Rectal smooth muscle tissue (tissue), 1 donor: Measurements from ENCODE around the gene OCRL.

ENCODE experiments used
- H3K27ac ChIP-seq: one replicate; pipeline ENCODE4 v1.7.0; 2013; ENCODE audit warnings: low read depth, low read length, inconsistent platforms
- H3K27me3 ChIP-seq: one replicate; pipeline ENCODE4 v1.7.0; 2013; ENCODE audit warnings: low read length; ENCODE audit not compliant: control insufficient read depth, insufficient read depth
- H3K36me3 ChIP-seq: one replicate; pipeline ENCODE4 v1.7.0; 2013; ENCODE audit warnings: low read length; ENCODE audit not compliant: control insufficient read depth, insufficient read depth
- H3K4me1 ChIP-seq: one replicate; pipeline ENCODE4 v1.7.0; 2013; ENCODE audit warnings: low read length; ENCODE audit not compliant: control insufficient read depth, insufficient read depth
- H3K4me3 ChIP-seq: one replicate; pipeline ENCODE4 v1.7.0; 2013; ENCODE audit warnings: low read length
- H3K9ac ChIP-seq: one replicate; pipeline ENCODE4 v1.7.0; 2013; ENCODE audit warnings: low read length

The OCRL gene

DNA sequence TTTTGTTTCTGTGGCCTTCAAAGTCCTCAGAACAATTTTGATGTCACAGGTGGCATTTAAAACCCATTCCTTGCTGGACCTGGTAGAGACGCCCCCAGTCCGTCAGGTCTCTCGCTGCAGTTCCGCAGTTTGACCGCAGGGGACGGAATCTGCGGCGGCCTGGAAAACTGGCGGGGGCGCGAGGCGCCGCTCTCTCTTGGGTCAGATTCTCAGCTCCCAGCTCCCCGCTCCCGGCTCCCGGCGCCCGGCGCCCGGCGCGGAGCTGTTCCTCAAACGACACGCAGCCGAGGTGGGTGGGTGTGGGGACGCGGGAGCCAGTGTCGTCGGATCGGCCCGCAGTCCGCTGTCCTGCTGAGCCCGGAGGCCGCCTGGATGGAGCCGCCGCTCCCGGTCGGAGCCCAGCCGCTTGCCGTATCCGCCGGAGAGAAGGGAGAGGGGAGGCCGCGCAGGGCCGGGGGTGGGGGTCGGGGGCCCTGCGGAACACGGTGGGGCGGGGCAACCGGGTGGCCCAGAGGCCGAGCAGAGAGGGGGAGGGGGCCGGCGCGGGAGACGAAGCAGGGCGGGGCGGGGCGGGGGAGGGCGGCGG is at the start of gene OCRL:
OCRL (plus strand) TSS at position 192 of the 586 bp plus-strand sequence; CDS start at position 373, 181 bp downstream.
- Histone ChIP-seq H3K4me3 (peak within 1 kb of the TSS; percentile 78), H3K9ac (no peak within 1 kb of the TSS), H3K4me1 (no peaks in the 10 kb centered on the region), H3K36me3 (no peaks in the 10 kb centered on the region), H3K27ac (peak within 1 kb of the TSS; percentile 67), H3K27me3 (peaks cover 2% of the 10 kb centered on the region)

- Histone ChIP-seq H3K27ac (peak overlapping the region; percentile 51), H3K4me1 (no peaks in the 10 kb centered on the region), H3K9ac (no peak overlapping the region), H3K36me3 (no peaks in the 10 kb centered on the region), H3K4me3 (no peak overlapping the region), H3K27me3 (no peaks in the 10 kb centered on the region)
Observed at GRCh38 chrX:129490330-129490729, 49.7 kb upstream of the OCRL start.

DNA sequence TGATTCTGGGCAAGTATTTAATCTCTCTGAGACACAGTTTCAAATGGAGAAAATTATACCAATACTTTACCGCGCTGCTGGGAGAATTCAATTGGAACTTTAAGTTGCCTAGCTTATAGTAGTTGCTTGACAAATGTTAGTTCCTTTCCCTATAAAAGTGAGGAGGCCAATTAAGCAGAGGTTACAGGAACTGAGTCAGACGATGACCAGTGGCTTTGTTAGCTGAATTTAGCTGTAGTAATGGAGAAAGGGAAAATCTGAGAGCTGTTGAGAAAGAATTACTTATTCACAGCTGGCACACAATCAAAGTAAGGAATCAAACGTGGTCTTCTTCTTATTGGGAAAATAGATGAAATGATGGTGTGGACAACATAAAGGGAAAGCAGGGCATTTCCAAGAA is 46.4 kb upstream of the OCRL start:
- Histone ChIP-seq H3K4me3 (no peak overlapping the region), H3K27me3 (no peaks in the 10 kb centered on the region), H3K9ac (no peak overlapping the region), H3K36me3 (no peaks in the 10 kb centered on the region), H3K4me1 (no peaks in the 10 kb centered on the region), H3K27ac (no peak overlapping the region)

- H3K4me1 ChIP-seq, result no peaks in the 10 kb centered on the region
- no peak overlapping the region for H3K4me3 ChIP-seq
- H3K9ac ChIP-seq, result no peak overlapping the region
- no peak overlapping the region for H3K27ac ChIP-seq
- H3K36me3 ChIP-seq, result no peaks in the 10 kb centered on the region
- no peaks in the 10 kb centered on the region for H3K27me3 ChIP-seq
Observed at GRCh38 chrX:129494887-129495286, 45.2 kb upstream of the OCRL start.

- Histone ChIP-seq H3K27ac (no peak overlapping the region), H3K4me3 (no peak overlapping the region), H3K36me3 (no peaks in the 10 kb centered on the region), H3K4me1 (no peaks in the 10 kb centered on the region), H3K27me3 (no peaks in the 10 kb centered on the region), H3K9ac (no peak overlapping the region)
Observed at GRCh38 chrX:129495900-129496299, 44.2 kb upstream of the OCRL start.

GRCh38 chrX:129496625-129497024 is 43.4 kb upstream of the OCRL start:
- Histone ChIP-seq H3K27ac (no peak overlapping the region), H3K36me3 (no peaks in the 10 kb centered on the region)

DNA sequence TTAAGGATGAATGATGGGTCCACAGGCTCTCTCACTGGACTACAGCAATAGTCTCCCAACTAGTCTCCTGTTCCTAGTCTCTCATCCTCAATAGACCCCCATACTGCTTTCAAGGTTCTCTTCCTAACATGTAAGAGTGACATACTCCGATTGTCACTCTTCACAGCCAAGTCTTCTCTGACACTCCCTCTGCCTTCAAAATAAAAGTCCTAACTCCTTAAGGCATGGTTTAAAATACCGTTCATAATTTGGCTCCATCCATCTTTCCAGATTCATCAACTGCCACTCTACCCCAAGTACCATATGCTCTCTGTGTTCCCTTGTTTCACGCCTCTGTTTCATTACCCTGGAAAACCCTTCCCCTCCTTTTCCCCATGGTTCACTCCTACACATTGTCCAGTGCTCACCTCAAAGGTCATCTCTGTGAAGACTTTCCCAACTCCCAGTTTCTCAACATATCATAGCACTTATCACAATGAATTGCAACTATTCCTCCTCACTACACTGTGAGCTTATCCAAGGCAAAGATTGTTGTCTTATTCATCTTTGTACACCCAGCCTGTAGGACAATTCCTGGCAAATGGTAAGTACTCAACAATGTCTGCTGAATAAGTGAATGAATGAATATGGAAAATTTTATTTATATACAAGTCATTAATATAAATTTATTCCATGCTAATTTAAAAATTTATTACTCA is 42.8 kb upstream of the OCRL start:
- H3K36me3 ChIP-seq, result no peaks in the 10 kb centered on the region
- no peaks in the 10 kb centered on the region for H3K4me1 ChIP-seq
- no peak overlapping the region for H3K27ac ChIP-seq
- no peak overlapping the region for H3K9ac ChIP-seq
- H3K27me3 ChIP-seq, result no peaks in the 10 kb centered on the region
- H3K4me3 ChIP-seq, result no peak overlapping the region

More at GRCh38 chrX:129496625-129497024, 43.4 kb upstream of the OCRL start:
- Histone ChIP-seq H3K4me3 (no peak overlapping the region), H3K9ac (no peak overlapping the region), H3K4me1 (no peaks in the 10 kb centered on the region), H3K27me3 (no peaks in the 10 kb centered on the region)

GRCh38 chrX:129510331-129510730 is 29.7 kb upstream of the OCRL start:
- Histone ChIP-seq H3K27me3 (no peaks in the 10 kb centered on the region), H3K4me3 (no peak overlapping the region), H3K4me1 (no peaks in the 10 kb centered on the region), H3K36me3 (no peaks in the 10 kb centered on the region), H3K27ac (no peak overlapping the region), H3K9ac (no peak overlapping the region)

- Histone ChIP-seq H3K9ac (no peak overlapping the region), H3K4me1 (no peaks in the 10 kb centered on the region), H3K27me3 (no peaks in the 10 kb centered on the region), H3K4me3 (no peak overlapping the region), H3K27ac (no peak overlapping the region), H3K36me3 (no peaks in the 10 kb centered on the region)
Observed at GRCh38 chrX:129511689-129512088, 28.4 kb upstream of the OCRL start.

DNA sequence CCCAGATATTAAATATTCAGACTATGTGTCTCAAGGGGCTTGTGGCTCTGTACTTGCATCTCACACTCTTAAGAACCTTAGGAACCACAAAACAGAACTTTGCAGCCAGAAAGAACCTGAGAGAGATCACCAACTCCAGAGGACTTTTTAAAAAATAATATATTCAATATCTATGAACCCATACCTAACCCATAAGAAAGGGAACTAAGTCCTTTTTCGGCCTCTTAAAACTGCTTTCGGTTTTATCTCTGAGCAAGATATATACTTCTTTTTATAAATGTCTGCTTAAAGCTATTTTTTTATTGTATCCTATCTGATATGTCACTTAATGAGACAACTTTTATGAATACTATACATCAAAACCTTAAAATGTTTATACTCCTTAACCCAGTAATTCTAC is 27.6 kb upstream of the OCRL start:
- no peak overlapping the region for H3K9ac ChIP-seq
- no peak overlapping the region for H3K27ac ChIP-seq
- no peaks in the 10 kb centered on the region for H3K27me3 ChIP-seq
- no peaks in the 10 kb centered on the region for H3K4me1 ChIP-seq
- no peak overlapping the region for H3K4me3 ChIP-seq
- H3K36me3 ChIP-seq, result no peaks in the 10 kb centered on the region

DNA sequence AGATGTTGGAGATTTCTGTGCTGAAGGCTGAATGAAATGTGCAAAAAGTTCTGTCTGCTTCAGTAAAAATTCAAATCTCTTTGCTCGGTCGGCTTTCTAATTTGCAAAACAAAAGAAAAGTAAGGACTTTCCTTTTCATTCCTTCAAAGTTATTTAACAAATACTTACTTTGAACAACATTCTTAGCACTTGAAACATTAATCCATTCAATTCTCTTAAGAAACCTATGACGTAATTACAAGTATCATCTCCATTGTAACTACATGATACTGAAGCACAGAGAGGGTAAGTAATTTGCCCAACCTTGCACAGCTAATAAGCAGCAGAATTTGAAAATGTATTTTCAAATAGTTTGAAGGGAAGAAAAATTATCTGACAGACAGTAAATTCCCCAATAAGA is 23.7 kb upstream of the OCRL start:
- Histone ChIP-seq H3K27me3 (no peaks in the 10 kb centered on the region), H3K4me1 (peaks cover 2% of the 10 kb centered on the region), H3K4me3 (no peak overlapping the region), H3K9ac (no peak overlapping the region), H3K27ac (no peak overlapping the region), H3K36me3 (no peaks in the 10 kb centered on the region)

- Histone ChIP-seq H3K36me3 (no peaks in the 10 kb centered on the region), H3K4me1 (peaks cover 2% of the 10 kb centered on the region), H3K9ac (no peak overlapping the region), H3K27me3 (no peaks in the 10 kb centered on the region), H3K27ac (no peak overlapping the region), H3K4me3 (no peak overlapping the region)
Observed at GRCh38 chrX:129520151-129520550, 19.9 kb upstream of the OCRL start.
